H9 (cell line): ENCODE data around the gene PXDN. TPM values are rescaled to one million over a fixed set of nuclear protein-coding genes. Genes with fewer than 3 reads are reported as not detected.

Source experiments
- DNase-seq: peaks from one replicate; pipeline ENCODE4 v3.0.0-alpha.2; 2017
- H2AFZ ChIP-seq: one replicate; pipeline ENCODE4 v1.6.1; 2013; ENCODE audit warnings: mild to moderate bottlenecking, low read length, control low read depth, moderate library complexity
- H2AK5ac ChIP-seq: 2 replicates; pipeline ENCODE4 v1.6.1; 2013; ENCODE audit warnings: low read length, control low read depth, mixed read lengths; ENCODE audit not compliant: insufficient read length
- H2BK120ac ChIP-seq: one replicate; pipeline ENCODE4 v1.6.1; 2013; ENCODE audit warnings: low read depth, mild to moderate bottlenecking, low read length, control low read depth, inconsistent platforms; ENCODE audit not compliant: poor library complexity, severe bottlenecking
- H2BK12ac ChIP-seq: 2 replicates; pipeline ENCODE4 v1.6.1; 2013; ENCODE audit warnings: low read length, control low read depth, mixed read lengths, low read depth; ENCODE audit not compliant: insufficient read length
- H2BK15ac ChIP-seq: 2 replicates; pipeline ENCODE4 v1.6.1; 2013; ENCODE audit warnings: low read depth, low read length, control low read depth
- H2BK20ac ChIP-seq: one replicate; pipeline ENCODE4 v1.6.1; 2013; ENCODE audit warnings: low read depth, mild to moderate bottlenecking, low read length, control low read depth, inconsistent platforms; ENCODE audit not compliant: poor library complexity, severe bottlenecking
- H2BK5ac ChIP-seq: 2 replicates; pipeline ENCODE4 v1.6.1; 2013; ENCODE audit warnings: low read length, control low read depth, mixed read lengths; ENCODE audit not compliant: insufficient read length
- H3K14ac ChIP-seq: 2 replicates; pipeline ENCODE4 v1.6.1; 2013; ENCODE audit warnings: low read length, control low read depth; ENCODE audit not compliant: insufficient read depth
- H3K18ac ChIP-seq: 2 replicates; pipeline ENCODE4 v1.6.1; 2013; ENCODE audit warnings: low read depth, mild to moderate bottlenecking, mixed read lengths, low read length, control low read depth; ENCODE audit not compliant: insufficient read length
- H3K23ac ChIP-seq: 2 replicates; pipeline ENCODE4 v1.6.1; 2013; ENCODE audit warnings: low read length, control low read depth, mixed read lengths, low read depth; ENCODE audit not compliant: insufficient read length
- H3K23me2 ChIP-seq: 2 replicates; pipeline ENCODE4 v1.6.1; 2013; ENCODE audit warnings: low read depth, mild to moderate bottlenecking, mixed read lengths, low read length, control low read depth; ENCODE audit not compliant: insufficient read length, poor library complexity, severe bottlenecking
- H3K27ac ChIP-seq: 2 replicates; pipeline ENCODE4 v1.5.1; 2013; ENCODE audit warnings: low read length, control low read depth, mixed read lengths, low read depth; ENCODE audit not compliant: insufficient read length
- H3K27me3 ChIP-seq: 2 replicates; pipeline ENCODE4 v1.6.1; 2013; ENCODE audit warnings: low read length, control low read depth, inconsistent platforms; ENCODE audit not compliant: insufficient read depth
- H3K4ac ChIP-seq: 2 replicates; pipeline ENCODE4 v1.6.1; 2013; ENCODE audit warnings: low read depth, mild to moderate bottlenecking, control low read depth, inconsistent platforms, low read length, moderate library complexity
- H3K4me1 ChIP-seq: 2 replicates; pipeline ENCODE4 v1.6.1; 2013; ENCODE audit warnings: low read length, control low read depth, inconsistent platforms; ENCODE audit not compliant: insufficient read depth
- H3K4me2 ChIP-seq: 2 replicates; pipeline ENCODE4 v1.6.1; 2013; ENCODE audit warnings: low read length, control low read depth, mixed read lengths; ENCODE audit not compliant: insufficient read length, insufficient read depth
- H3K56ac ChIP-seq: 2 replicates; pipeline ENCODE4 v1.6.1; 2013; ENCODE audit warnings: low read depth, mild to moderate bottlenecking, mixed read lengths, low read length, control low read depth; ENCODE audit not compliant: insufficient read length
- H3K79me1 ChIP-seq: 2 replicates; pipeline ENCODE4 v1.6.1; 2013; ENCODE audit warnings: low read depth, mild to moderate bottlenecking, moderate library complexity, low read length, control low read depth, inconsistent platforms; ENCODE audit not compliant: insufficient read depth, poor library complexity, severe bottlenecking
- H3K79me2 ChIP-seq: 2 replicates; pipeline ENCODE4 v1.6.1; 2013; ENCODE audit warnings: low read length, control low read depth, inconsistent platforms; ENCODE audit not compliant: insufficient read depth
- H3K9ac ChIP-seq: 2 replicates; pipeline ENCODE4 v1.6.1; 2013; ENCODE audit warnings: low read length, control low read depth, mixed read lengths; ENCODE audit not compliant: insufficient read length; ENCODE audit errors: extremely low read depth
- H3K9me3 ChIP-seq: one replicate; pipeline ENCODE4 v1.6.1; 2013; ENCODE audit warnings: low read depth, low read length, inconsistent platforms; ENCODE audit not compliant: control insufficient read depth
- H3T11ph ChIP-seq: one replicate; pipeline ENCODE4 v1.6.1; 2013; ENCODE audit warnings: mild to moderate bottlenecking, low read length, control low read depth, inconsistent platforms
- H4K20me1 ChIP-seq: one replicate; pipeline ENCODE4 v1.6.1; 2013; ENCODE audit not compliant: control insufficient read depth, insufficient read length, insufficient read depth
- H4K5ac ChIP-seq: 2 replicates; pipeline ENCODE4 v1.6.1; 2013; ENCODE audit warnings: low read depth, mild to moderate bottlenecking, mixed read lengths, low read length, control low read depth; ENCODE audit not compliant: insufficient read length
- H4K8ac ChIP-seq: replicated peaks from 2 replicates; pipeline ENCODE4 v1.6.1; 2013; ENCODE audit warnings: low read length, control low read depth, mixed read lengths, low read depth; ENCODE audit not compliant: insufficient read length
- H4K91ac ChIP-seq: 2 replicates; pipeline ENCODE4 v1.6.1; 2013; ENCODE audit warnings: low read depth, mild to moderate bottlenecking, moderate library complexity, mixed read lengths, low read length, control low read depth; ENCODE audit not compliant: insufficient read length
- H3K27ac Mint-ChIP-seq, 3 experiments: 2 replicates in 2 of 3; 3 replicates in 1 of 3; pipeline ENCODE4 v1.8.0; 2020 to 2021; ENCODE audit warnings: mixed read lengths in 3 of 3, mild to moderate bottlenecking in 1 of 3, moderate library complexity in 1 of 3
- H3K27me3 Mint-ChIP-seq: 2 replicates; pipeline ENCODE4 v1.8.0; 2021; ENCODE audit warnings: low read depth, mild to moderate bottlenecking, moderate library complexity, mixed read lengths
- H3K36me3 Mint-ChIP-seq, 3 experiments: 2 replicates in 2 of 3; 3 replicates in 1 of 3; pipeline ENCODE4 v1.8.0; 2020 to 2021; ENCODE audit warnings: low read depth in 3 of 3, mixed read lengths in 3 of 3; ENCODE audit not compliant: insufficient read depth in 1 of 3
- H3K4me1 Mint-ChIP-seq, 2 experiments: 2 replicates each; pipeline ENCODE4 v1.8.0; 2020; ENCODE audit warnings: mixed read lengths in 2 of 2
- H3K4me3 Mint-ChIP-seq, 2 experiments: 2 replicates in 1 of 2; 3 replicates in 1 of 2; pipeline ENCODE4 v1.8.0; 2020 to 2021; ENCODE audit warnings: mild to moderate bottlenecking in 2 of 2, mixed read lengths in 2 of 2, moderate library complexity in 1 of 2
- H3K9me3 Mint-ChIP-seq, 2 experiments: 2 replicates in 1 of 2; 3 replicates in 1 of 2; pipeline ENCODE4 v1.8.0; 2020; ENCODE audit warnings: mild to moderate bottlenecking in 2 of 2, mixed read lengths in 2 of 2, moderate library complexity in 1 of 2
- CTCF ChIP-seq: fragments of 200-600 bp; sonication (generic); conservative IDR thresholded peaks from 3 replicates; pipeline ENCODE4 v1.8.0; 2021; ENCODE audit warnings: antibody characterized with exemption, mild to moderate bottlenecking
- WGBS: extraction: QIAGEN DNeasy Blood & Tissue Kit; methylation state at CpG from one replicate; pipeline ENCODE4 v1.1.7; 2013; ENCODE audit warnings: missing lambda C conversion rate, low lambda C conversion rate, mixed read lengths; ENCODE audit not compliant: insufficient read length; ENCODE audit errors: extremely low coverage; 5-methylcytosine and 5-hydroxymethylcytosine counted together
- total RNA-seq: library from RNA; stranded (reverse); gene quantifications from 2 replicates; pipeline ENCODE4 v1.2.1, GENCODE V29; 2021

Gene PXDN
- total RNA-seq, 1 experiment from 2014 or later: 146 TPM

GRCh38 chr2:1770566-1771380 is 26.5 kb upstream of the PXDN start:
- Histone ChIP-seq H3K79me2 (no peaks in the 10 kb centered on the region), H3K56ac (no peak overlapping the region), H4K5ac (no peak overlapping the region), H3T11ph (no peak overlapping the region), H3K23me2 (no peaks in the 10 kb centered on the region), H3K9me3 (no peaks in the 10 kb centered on the region), H2BK120ac (no peak overlapping the region), H3K4ac (no peak overlapping the region), H3K23ac (no peak overlapping the region), H3K27me3 (no peaks in the 10 kb centered on the region), H2BK12ac (no peak overlapping the region), H3K9ac (no peak overlapping the region), H2BK5ac (no peak overlapping the region), H4K8ac (no peak overlapping the region), H4K91ac (no peak overlapping the region), H3K14ac (no peak overlapping the region), H3K27ac (no peak overlapping the region), H3K18ac (no peak overlapping the region), H2AFZ (no peak overlapping the region), H2BK20ac (no peak overlapping the region), H2AK5ac (no peak overlapping the region), H4K20me1 (no peaks in the 10 kb centered on the region), H3K79me1 (no peaks in the 10 kb centered on the region), H2BK15ac (no peak overlapping the region), H3K4me2 (no peak overlapping the region), H3K4me1 (peaks cover 7% of the 10 kb centered on the region; the same call in 1 of the 2 replicates)
- no peak for DNase-seq
- no CpG with 5 or more reads among the region's 23 CpGs for WGBS
- Mint-ChIP-seq H3K4me3 (no peak overlapping the region), H3K27ac (no peak overlapping the region), H3K9me3 (no peaks in the 10 kb centered on the region), H3K4me1 (peaks cover 40% of the 10 kb centered on the region in 2 experiments), H3K36me3 (no peaks in the 10 kb centered on the region), H3K27me3 (peaks cover 2% of the 10 kb centered on the region)
- no peak for TF ChIP-seq CTCF
